HEK293T (cell line): ENCODE measurements around the gene MYPOP.

Experiments
- BHLHE40 ChIP-seq: fragments of 450-650 bp; IDR thresholded peaks from 2 replicates; pipeline ENCODE4 v1.6.1; 2016; ENCODE audit warnings: mild to moderate bottlenecking, moderate library complexity, borderline replicate concordance
- ELF4 ChIP-seq: fragments of 450-650 bp; IDR thresholded peaks from 2 replicates; pipeline ENCODE4 v1.6.1; 2017; ENCODE audit warnings: antibody characterized with exemption
- FOXK2 ChIP-seq: fragments of 450-650 bp; IDR thresholded peaks from 2 replicates; pipeline ENCODE4 v1.6.1; 2016; ENCODE audit warnings: mild to moderate bottlenecking
- FOXM1 ChIP-seq: fragments of 450-650 bp; IDR thresholded peaks from 2 replicates; pipeline ENCODE4 v1.6.1; 2017; ENCODE audit warnings: mild to moderate bottlenecking, borderline replicate concordance
- L3MBTL2 ChIP-seq: fragments of 450-650 bp; conservative IDR thresholded peaks from 2 replicates; pipeline ENCODE4 v1.6.1; 2016; ENCODE audit warnings: mild to moderate bottlenecking
- LEF1 ChIP-seq: fragments of 450-650 bp; IDR thresholded peaks from 2 replicates; pipeline ENCODE4 v1.6.1; 2017; ENCODE audit warnings: mild to moderate bottlenecking, borderline replicate concordance
- NFRKB ChIP-seq: fragments of 450-650 bp; IDR thresholded peaks from 2 replicates; pipeline ENCODE4 v1.6.1; 2016; ENCODE audit warnings: mild to moderate bottlenecking, moderate library complexity
- SP1 ChIP-seq: fragments of 450-650 bp; IDR thresholded peaks from 2 replicates; pipeline ENCODE4 v1.6.1; 2017
- SUZ12 ChIP-seq: fragments of 450-650 bp; IDR thresholded peaks from 2 replicates; pipeline ENCODE4 v1.6.1; 2016; ENCODE audit warnings: mild to moderate bottlenecking
- TF ChIP-seq, protein P1 (sequence below): fragments of 450-650 bp; IDR thresholded peaks from 2 replicates; pipeline ENCODE4 v1.6.1; 2016

DNA sequence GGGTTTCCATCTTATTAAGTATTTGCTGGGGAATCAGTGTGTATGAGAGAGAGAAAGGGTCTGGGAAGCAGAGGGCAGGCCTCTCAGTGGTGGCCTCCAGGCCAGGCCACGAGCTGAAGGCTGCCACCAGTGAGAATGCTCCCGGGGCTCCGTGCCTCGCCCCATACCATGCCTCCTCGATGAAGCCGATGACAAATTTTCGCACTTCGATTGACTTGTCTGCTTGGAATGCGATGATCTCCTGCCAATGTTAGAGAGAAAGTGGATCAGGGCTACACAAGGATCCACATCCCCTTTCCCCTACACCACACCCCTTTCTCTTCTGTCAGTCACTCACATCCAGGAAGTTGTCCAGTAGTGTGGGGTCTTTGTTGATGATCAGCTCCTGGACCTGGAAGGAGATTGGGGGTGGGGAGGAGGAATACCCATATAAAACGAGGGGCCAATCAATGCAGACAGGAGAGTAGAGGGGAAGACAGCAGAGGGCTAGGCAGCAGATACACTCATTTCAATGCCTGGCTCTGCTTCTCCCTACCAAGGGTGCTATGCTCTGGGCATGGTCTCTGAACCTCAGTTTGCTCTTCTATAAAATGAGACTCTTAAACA is 50.2 kb downstream of the MYPOP start:
- TF ChIP-seq L3MBTL2 (no peak), BHLHE40 (no peak), LEF1 (no peak), FOXM1 (no peak), ELF4 (no peak), SUZ12 (no peak), NFRKB (no peak), FOXK2 (no peak), SP1 (no peak)
- TF ChIP-seq, protein P1, sequence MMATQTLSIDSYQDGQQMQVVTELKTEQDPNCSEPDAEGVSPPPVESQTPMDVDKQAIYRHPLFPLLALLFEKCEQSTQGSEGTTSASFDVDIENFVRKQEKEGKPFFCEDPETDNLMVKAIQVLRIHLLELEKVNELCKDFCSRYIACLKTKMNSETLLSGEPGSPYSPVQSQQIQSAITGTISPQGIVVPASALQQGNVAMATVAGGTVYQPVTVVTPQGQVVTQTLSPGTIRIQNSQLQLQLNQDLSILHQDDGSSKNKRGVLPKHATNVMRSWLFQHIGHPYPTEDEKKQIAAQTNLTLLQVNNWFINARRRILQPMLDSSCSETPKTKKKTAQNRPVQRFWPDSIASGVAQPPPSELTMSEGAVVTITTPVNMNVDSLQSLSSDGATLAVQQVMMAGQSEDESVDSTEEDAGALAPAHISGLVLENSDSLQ: no peak
